Rectal smooth muscle tissue (tissue), 1 donor: ENCODE results near the gene ARHGAP11A.
"Not testable (repeated sequence)": the region's sequence is repeated elsewhere in the genome, so short reads cannot be mapped to it uniquely, and the experiment has no call there.

Experiments
- H3K27ac ChIP-seq: one replicate; pipeline ENCODE4 v1.7.0; 2013; ENCODE audit warnings: low read depth, low read length, inconsistent platforms
- H3K27me3 ChIP-seq: one replicate; pipeline ENCODE4 v1.7.0; 2013; ENCODE audit warnings: low read length; ENCODE audit not compliant: control insufficient read depth, insufficient read depth
- H3K36me3 ChIP-seq: one replicate; pipeline ENCODE4 v1.7.0; 2013; ENCODE audit warnings: low read length; ENCODE audit not compliant: control insufficient read depth, insufficient read depth
- H3K4me1 ChIP-seq: one replicate; pipeline ENCODE4 v1.7.0; 2013; ENCODE audit warnings: low read length; ENCODE audit not compliant: control insufficient read depth, insufficient read depth
- H3K4me3 ChIP-seq: one replicate; pipeline ENCODE4 v1.7.0; 2013; ENCODE audit warnings: low read length
- H3K9ac ChIP-seq: one replicate; pipeline ENCODE4 v1.7.0; 2013; ENCODE audit warnings: low read length

ARHGAP11A gene

GRCh38 chr15:32615051-32615870, at the start of gene ARHGAP11A:
TSS of gene ARHGAP11A (plus strand) at chr15:32615504. CDS start at chr15:32616212, 708 bp downstream.
- H3K27ac ChIP-seq, result peak within 1 kb of the TSS; percentile 73
- not testable (repeated sequence) for H3K27me3 ChIP-seq, H3K4me1 ChIP-seq, H3K9ac ChIP-seq, H3K36me3 ChIP-seq
- peak within 1 kb of the TSS; percentile 70 for H3K4me3 ChIP-seq

- not testable (repeated sequence) for H3K9ac ChIP-seq, H3K27ac ChIP-seq, H3K4me1 ChIP-seq, H3K36me3 ChIP-seq, H3K4me3 ChIP-seq, H3K27me3 ChIP-seq
Observed at GRCh38 chr15:32568988-32569387, 46.3 kb upstream of the ARHGAP11A start.

DNA sequence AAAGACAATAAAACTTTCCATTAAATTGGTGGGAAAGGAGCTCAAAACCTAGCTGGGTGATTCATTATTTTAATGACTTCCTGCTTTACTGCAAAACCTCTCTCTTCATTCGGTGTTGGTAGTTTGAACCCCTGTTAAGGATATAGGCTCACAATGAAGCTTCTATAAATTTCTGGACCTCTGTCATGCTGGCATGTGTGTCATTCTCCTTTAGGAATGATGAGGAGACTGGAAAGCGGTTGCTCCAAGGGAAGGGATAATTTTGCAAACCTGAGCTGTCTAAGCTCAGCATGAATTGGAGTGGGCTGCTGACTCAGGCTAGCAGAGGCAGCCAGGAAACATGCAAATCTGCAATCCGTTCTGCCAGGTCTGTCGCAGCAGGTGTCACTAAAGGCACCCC, 36.8 kb upstream of the ARHGAP11A start:
- not testable (repeated sequence) for H3K27ac ChIP-seq, H3K9ac ChIP-seq, H3K4me1 ChIP-seq, H3K27me3 ChIP-seq, H3K36me3 ChIP-seq, H3K4me3 ChIP-seq

- not testable (repeated sequence) for H3K9ac ChIP-seq, H3K4me3 ChIP-seq, H3K36me3 ChIP-seq, H3K27ac ChIP-seq, H3K4me1 ChIP-seq, H3K27me3 ChIP-seq
Observed at GRCh38 chr15:32585844-32586243, 29.5 kb upstream of the ARHGAP11A start.

GRCh38 chr15:32593151-32593550, 22.2 kb upstream of the ARHGAP11A start, which contains the start of gene GOLGA8N:
TSS of gene GOLGA8N (plus strand) at chr15:32593456.
- not testable (repeated sequence) for H3K27ac ChIP-seq, H3K4me1 ChIP-seq, H3K36me3 ChIP-seq, H3K9ac ChIP-seq, H3K27me3 ChIP-seq, H3K4me3 ChIP-seq

- not testable (repeated sequence) for H3K27me3 ChIP-seq, H3K4me3 ChIP-seq, H3K36me3 ChIP-seq, H3K4me1 ChIP-seq, H3K9ac ChIP-seq, H3K27ac ChIP-seq
Observed at GRCh38 chr15:32609518-32609917, 5.8 kb upstream of the ARHGAP11A start.

DNA sequence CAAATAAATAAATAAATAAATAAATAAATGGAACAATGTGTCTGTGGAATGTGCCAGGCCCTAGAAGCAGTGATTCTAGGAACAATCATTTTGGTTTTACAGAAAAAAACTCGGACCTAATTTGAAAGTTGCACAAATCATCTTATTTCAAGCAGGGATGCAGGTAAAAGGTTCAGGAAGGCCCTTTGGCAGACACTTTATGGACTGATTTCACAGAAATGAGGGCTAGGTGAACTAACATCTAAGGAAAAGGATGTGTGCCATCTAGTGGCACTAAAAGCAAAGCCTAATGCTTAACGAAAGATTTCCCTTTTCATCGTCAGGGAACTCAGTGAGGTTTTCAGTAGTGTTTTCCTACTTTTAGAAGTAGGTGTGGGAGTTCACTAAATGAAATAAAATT, 4.6 kb upstream of the ARHGAP11A start:
- not testable (repeated sequence) for H3K9ac ChIP-seq, H3K4me3 ChIP-seq, H3K4me1 ChIP-seq, H3K27me3 ChIP-seq, H3K27ac ChIP-seq, H3K36me3 ChIP-seq

DNA sequence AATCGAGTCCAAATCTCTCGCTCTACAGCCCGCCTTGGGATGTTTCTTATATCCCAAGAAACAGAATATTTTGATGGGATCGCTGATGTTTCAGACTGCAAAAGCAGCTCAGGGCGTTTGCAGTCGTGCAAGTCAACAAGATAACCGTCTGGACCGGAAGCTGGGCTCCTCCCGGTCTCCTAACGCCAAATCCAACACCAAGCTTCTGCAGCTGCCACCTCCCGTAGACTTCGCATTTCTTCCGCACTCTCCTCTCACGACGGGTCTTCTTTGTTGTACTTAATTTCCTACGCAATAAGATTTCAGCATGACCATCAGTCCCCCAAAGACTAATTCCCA, 623 bp upstream of the ARHGAP11A start:
- not testable (repeated sequence) for H3K9ac ChIP-seq, H3K4me1 ChIP-seq, H3K36me3 ChIP-seq, H3K27me3 ChIP-seq
- Histone ChIP-seq H3K4me3 (peak overlapping the region; percentile 70), H3K27ac (peak overlapping the region; percentile 73)

GRCh38 chr15:32615871-32616426, 645 bp downstream of the ARHGAP11A start:
- peak overlapping the region; percentile 57 for H3K4me3 ChIP-seq
- H3K27me3 ChIP-seq, H3K4me1 ChIP-seq, H3K27ac ChIP-seq, H3K9ac ChIP-seq, H3K36me3 ChIP-seq: not testable (repeated sequence)

DNA sequence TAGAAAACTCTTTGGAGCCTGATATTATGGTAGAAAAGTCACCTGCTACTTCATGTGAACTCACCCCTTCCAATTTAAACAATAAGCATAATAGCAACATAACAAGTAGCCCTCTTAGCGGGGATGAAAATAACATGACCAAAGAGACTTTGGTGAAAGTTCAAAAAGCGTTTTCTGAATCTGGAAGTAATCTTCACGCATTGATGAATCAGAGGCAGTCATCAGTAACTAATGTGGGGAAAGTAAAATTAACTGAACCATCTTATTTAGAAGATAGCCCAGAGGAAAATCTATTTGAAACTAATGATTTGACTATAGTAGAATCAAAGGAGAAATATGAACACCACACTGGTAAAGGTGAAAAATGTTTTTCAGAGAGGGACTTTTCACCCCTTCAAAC, 21.1 kb downstream of the ARHGAP11A start:
- no peaks in the 10 kb centered on the region for H3K27me3 ChIP-seq
- no peaks in the 10 kb centered on the region for H3K4me1 ChIP-seq
- H3K9ac ChIP-seq, result no peak overlapping the region
- H3K36me3 ChIP-seq, result no peaks in the 10 kb centered on the region
- H3K4me3 ChIP-seq, result no peak overlapping the region
- no peak overlapping the region for H3K27ac ChIP-seq

DNA sequence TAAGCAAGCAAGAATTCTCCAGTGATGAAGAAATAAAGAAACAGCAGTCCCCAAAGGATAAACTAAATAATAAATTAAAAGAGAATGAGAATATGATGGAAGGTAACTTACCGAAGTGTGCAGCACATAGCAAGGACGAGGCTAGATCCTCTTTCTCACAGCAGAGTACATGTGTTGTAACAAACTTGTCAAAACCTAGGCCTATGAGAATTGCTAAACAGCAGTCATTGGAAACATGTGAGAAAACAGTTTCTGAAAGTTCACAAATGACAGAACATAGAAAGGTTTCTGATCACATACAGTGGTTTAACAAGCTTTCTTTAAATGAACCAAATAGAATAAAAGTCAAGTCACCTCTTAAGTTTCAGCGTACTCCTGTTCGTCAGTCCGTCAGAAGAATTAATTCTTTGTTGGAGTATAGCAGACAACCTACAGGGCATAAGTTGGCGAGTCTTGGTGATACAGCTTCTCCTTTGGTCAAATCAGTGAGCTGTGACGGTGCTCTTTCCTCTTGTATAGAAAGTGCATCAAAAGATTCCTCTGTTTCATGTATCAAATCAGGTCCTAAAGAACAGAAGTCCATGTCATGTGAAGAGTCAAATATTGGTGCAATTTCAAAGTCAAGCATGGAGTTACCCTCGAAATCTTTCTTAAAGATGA, 21.7 kb downstream of the ARHGAP11A start:
- no peaks in the 10 kb centered on the region for H3K4me1 ChIP-seq
- H3K9ac ChIP-seq, result no peak overlapping the region
- H3K36me3 ChIP-seq, result no peaks in the 10 kb centered on the region
- no peak overlapping the region for H3K27ac ChIP-seq
- H3K4me3 ChIP-seq, result no peak overlapping the region
- no peaks in the 10 kb centered on the region for H3K27me3 ChIP-seq

DNA sequence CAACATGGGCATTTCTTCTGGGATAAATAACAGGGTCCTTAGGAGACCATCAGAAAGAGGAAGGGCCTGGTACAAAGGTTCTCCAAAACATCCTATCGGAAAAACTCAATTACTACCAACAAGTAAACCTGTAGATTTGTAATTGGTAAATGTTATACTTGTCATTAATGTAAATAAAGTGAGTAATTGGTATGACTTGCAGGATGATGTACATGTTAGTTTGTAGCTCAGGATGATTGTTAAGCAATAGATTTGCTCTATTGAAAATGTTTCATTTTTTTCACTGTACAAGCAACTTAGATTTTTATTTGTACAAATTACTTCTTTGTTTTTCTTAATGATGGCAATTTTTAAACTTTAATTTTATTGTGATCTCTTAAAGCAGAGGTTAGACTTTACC, 22.4 kb downstream of the ARHGAP11A start:
- H3K9ac ChIP-seq, result no peak overlapping the region
- no peaks in the 10 kb centered on the region for H3K36me3 ChIP-seq
- H3K4me1 ChIP-seq, result no peaks in the 10 kb centered on the region
- no peak overlapping the region for H3K27ac ChIP-seq
- H3K4me3 ChIP-seq, result no peak overlapping the region
- no peaks in the 10 kb centered on the region for H3K27me3 ChIP-seq
